ENCODE results near the gene ZCWPW2.

- no peak for TF ChIP-seq ZNF274 (IDR thresholded peaks at IDR 0.05; ENCODE audit: low read depth, low read length)
- no peak for TF ChIP-seq SUZ12 (IDR thresholded peaks at IDR 0.05; ENCODE audit: extremely low read depth, insufficient read depth, insufficient read length)
- TF ChIP-seq YY1 (IDR thresholded peaks at IDR 0.05; ENCODE audit: insufficient read depth, insufficient read length): no peak
Measured at GRCh38 chr3:28462866-28463265, 114.3 kb downstream of the ZCWPW2 start.

Measured in NT2/D1 (cell line).